Neural progenitor cell (in vitro differentiated cells): Measurements from ENCODE around the gene PIP4K2A. TPM values are rescaled to one million over a fixed set of nuclear protein-coding genes. Genes with fewer than 3 reads are reported as not detected.

ENCODE experiments used
- DNase-seq: peaks from one replicate; pipeline ENCODE4 v3.0.0-alpha.2; 2016; ENCODE audit warnings: low spot score
- H2AFZ ChIP-seq: fragments of 200-600 bp; sonication (generic); replicated peaks from 2 replicates; pipeline ENCODE4 v1.6.1; 2016; ENCODE audit warnings: antibody characterized with exemption
- H3F3A ChIP-seq: fragments of 200-600 bp; sonication (generic); 2 replicates; pipeline ENCODE4 v1.6.1; 2016; ENCODE audit warnings: antibody characterized with exemption, low read depth
- H3K27ac ChIP-seq: fragments of 200-600 bp; sonication (generic); 2 replicates; pipeline ENCODE4 v1.5.1; 2016; ENCODE audit warnings: mild to moderate bottlenecking
- H3K27me3 ChIP-seq: fragments of 200-600 bp; sonication (generic); 2 replicates; pipeline ENCODE4 v1.6.1; 2016; ENCODE audit warnings: mild to moderate bottlenecking, moderate library complexity
- H3K36me3 ChIP-seq: fragments of 200-600 bp; sonication (generic); 2 replicates; pipeline ENCODE4 v1.5.1; 2016
- H3K4me1 ChIP-seq: fragments of 200-600 bp; sonication (generic); 2 replicates; pipeline ENCODE4 v1.6.1; 2016; ENCODE audit warnings: mixed run types
- H3K4me2 ChIP-seq: fragments of 200-600 bp; sonication (generic); 2 replicates; pipeline ENCODE4 v1.6.1; 2016
- H3K4me3 ChIP-seq: fragments of 200-600 bp; sonication (generic); 2 replicates; pipeline ENCODE4 v1.5.1; 2016
- H3K79me2 ChIP-seq: fragments of 200-600 bp; sonication (generic); 2 replicates; pipeline ENCODE4 v1.6.1; 2016; ENCODE audit warnings: low read depth
- H3K9ac ChIP-seq: fragments of 200-600 bp; sonication (generic); 2 replicates; pipeline ENCODE4 v1.6.1; 2016
- H3K9me3 ChIP-seq: fragments of 200-600 bp; sonication (generic); 2 replicates; pipeline ENCODE4 v1.5.1; 2016; ENCODE audit warnings: low read depth
- H4K20me1 ChIP-seq: fragments of 200-600 bp; sonication (generic); 2 replicates; pipeline ENCODE4 v1.6.1; 2016; ENCODE audit warnings: low read depth
- H3K27ac Mint-ChIP-seq: 3 replicates; pipeline ENCODE4 v1.8.0; 2021; ENCODE audit warnings: mixed read lengths
- H3K27me3 Mint-ChIP-seq: 2 replicates; pipeline ENCODE4 v1.8.0; 2022; ENCODE audit warnings: low read depth, mild to moderate bottlenecking, inconsistent platforms, moderate library complexity, mixed read lengths; ENCODE audit not compliant: insufficient read depth
- H3K36me3 Mint-ChIP-seq: 3 replicates; pipeline ENCODE4 v1.8.0; 2021; ENCODE audit warnings: mixed read lengths
- H3K4me1 Mint-ChIP-seq: 3 replicates; pipeline ENCODE4 v1.8.0; 2021; ENCODE audit warnings: mixed read lengths
- H3K4me3 Mint-ChIP-seq: 3 replicates; pipeline ENCODE4 v1.8.0; 2021; ENCODE audit warnings: mild to moderate bottlenecking, moderate library complexity, mixed read lengths
- H3K9me3 Mint-ChIP-seq: 3 replicates; pipeline ENCODE4 v1.8.0; 2020; ENCODE audit warnings: mixed read lengths
- EZH2 ChIP-seq: fragments of 200-600 bp; sonication (generic); IDR thresholded peaks from 2 replicates; pipeline ENCODE4 v1.6.1; 2017; ENCODE audit warnings: antibody characterized with exemption, mild to moderate bottlenecking, moderate library complexity
- EZH2phosphoT487 ChIP-seq: fragments of 200-600 bp; sonication (generic); IDR thresholded peaks from 2 replicates; pipeline ENCODE4 v1.6.1; 2017; ENCODE audit warnings: antibody characterized with exemption
- total RNA-seq: library from RNA; depleted of rRNA; stranded (reverse); fragments of >200 nt; gene quantifications from 2 replicates; pipeline ENCODE4 v1.2.3, GENCODE V29; 2015; ENCODE audit warnings: low replicate concordance
- TF ChIP-seq, protein P1 (sequence below): fragments of 200-600 bp; sonication (generic); IDR thresholded peaks from 2 replicates; pipeline ENCODE4 v1.5.1; 2017; ENCODE audit warnings: antibody characterized with exemption, mild to moderate bottlenecking

Gene PIP4K2A
- total RNA-seq, 1 donor from 2014 or later: 37.6 TPM

DNA sequence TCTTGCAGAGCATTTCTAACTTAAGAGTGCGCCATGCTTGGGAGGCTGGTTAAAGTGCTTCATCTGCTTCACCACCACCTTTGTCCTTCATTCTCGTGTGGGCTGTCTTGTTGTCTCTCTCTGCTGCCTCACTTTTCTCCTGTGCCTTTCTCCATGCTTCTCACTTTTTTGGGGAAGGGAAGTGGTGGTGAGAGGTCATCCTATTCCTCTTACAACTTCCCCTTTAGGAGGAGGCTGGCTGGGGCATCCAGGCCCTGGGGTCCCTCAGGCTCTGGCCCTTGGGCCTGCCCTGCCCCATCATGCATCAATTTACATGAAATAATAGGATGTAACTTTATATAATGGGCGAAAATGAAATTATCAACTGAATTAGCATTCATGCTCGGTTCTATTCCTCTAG lies 39.9 kb upstream of the PIP4K2A start:
- Histone ChIP-seq H3K36me3 (no peaks in the 10 kb centered on the region), H3K27me3 (no peaks in the 10 kb centered on the region), H4K20me1 (no peaks in the 10 kb centered on the region), H3K4me2 (no peak overlapping the region), H3K9me3 (no peaks in the 10 kb centered on the region), H2AFZ (no peak overlapping the region), H3K27ac (no peak overlapping the region), H3K9ac (no peak overlapping the region), H3F3A (no peaks in the 10 kb centered on the region), H3K4me3 (no peak overlapping the region), H3K79me2 (no peaks in the 10 kb centered on the region), H3K4me1 (no peaks in the 10 kb centered on the region)
- no peak for TF ChIP-seq EZH2phosphoT487
- TF ChIP-seq, protein P1, sequence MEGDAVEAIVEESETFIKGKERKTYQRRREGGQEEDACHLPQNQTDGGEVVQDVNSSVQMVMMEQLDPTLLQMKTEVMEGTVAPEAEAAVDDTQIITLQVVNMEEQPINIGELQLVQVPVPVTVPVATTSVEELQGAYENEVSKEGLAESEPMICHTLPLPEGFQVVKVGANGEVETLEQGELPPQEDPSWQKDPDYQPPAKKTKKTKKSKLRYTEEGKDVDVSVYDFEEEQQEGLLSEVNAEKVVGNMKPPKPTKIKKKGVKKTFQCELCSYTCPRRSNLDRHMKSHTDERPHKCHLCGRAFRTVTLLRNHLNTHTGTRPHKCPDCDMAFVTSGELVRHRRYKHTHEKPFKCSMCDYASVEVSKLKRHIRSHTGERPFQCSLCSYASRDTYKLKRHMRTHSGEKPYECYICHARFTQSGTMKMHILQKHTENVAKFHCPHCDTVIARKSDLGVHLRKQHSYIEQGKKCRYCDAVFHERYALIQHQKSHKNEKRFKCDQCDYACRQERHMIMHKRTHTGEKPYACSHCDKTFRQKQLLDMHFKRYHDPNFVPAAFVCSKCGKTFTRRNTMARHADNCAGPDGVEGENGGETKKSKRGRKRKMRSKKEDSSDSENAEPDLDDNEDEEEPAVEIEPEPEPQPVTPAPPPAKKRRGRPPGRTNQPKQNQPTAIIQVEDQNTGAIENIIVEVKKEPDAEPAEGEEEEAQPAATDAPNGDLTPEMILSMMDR: no peak
- H3K4me3 Mint-ChIP-seq: no peak overlapping the region
- H3K36me3 Mint-ChIP-seq: no peaks in the 10 kb centered on the region
- H3K27ac Mint-ChIP-seq: no peak overlapping the region
- no peak for DNase-seq
- no peaks in the 10 kb centered on the region for H3K9me3 Mint-ChIP-seq
- H3K4me1 Mint-ChIP-seq: no peaks in the 10 kb centered on the region
- H3K27me3 Mint-ChIP-seq: peaks cover 2% of the 10 kb centered on the region

DNA sequence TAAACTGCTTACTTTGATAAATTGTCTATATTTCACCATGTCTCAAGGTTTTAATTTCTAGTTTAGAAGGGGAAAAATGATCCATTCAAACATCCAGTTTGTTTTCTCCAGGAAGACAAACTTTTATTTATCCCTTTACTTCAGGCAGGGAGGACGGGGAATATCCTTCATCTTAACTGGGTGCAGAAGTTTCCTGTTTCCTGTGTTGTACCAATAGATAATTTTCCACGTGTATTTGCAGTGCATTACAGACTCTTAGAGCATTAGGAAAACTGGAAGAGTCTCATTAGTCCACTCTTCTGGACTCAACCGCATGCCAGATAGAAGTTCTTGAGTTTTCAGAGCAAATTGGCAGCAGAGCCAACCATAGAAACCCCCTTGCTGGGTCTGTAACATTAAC lies 39.4 kb upstream of the PIP4K2A start:
- no peak overlapping the region for H3K4me3 Mint-ChIP-seq
- no peak overlapping the region for H3K27ac Mint-ChIP-seq
- TF ChIP-seq EZH2: no peak
- no peak for TF ChIP-seq EZH2phosphoT487
- TF ChIP-seq, protein P1: no peak
- H3K79me2 ChIP-seq: no peaks in the 10 kb centered on the region
- no peaks in the 10 kb centered on the region for H3K9me3 Mint-ChIP-seq
- no peak overlapping the region for H3K27ac ChIP-seq
- peaks cover 2% of the 10 kb centered on the region for H3K27me3 Mint-ChIP-seq
- H3K4me1 ChIP-seq: no peaks in the 10 kb centered on the region
- no peak overlapping the region for H3K4me3 ChIP-seq
- H3K9me3 ChIP-seq: no peaks in the 10 kb centered on the region
- no peak overlapping the region for H3K9ac ChIP-seq
- peak overlapping the region; percentile 18 for H2AFZ ChIP-seq
- no peaks in the 10 kb centered on the region for H3K36me3 Mint-ChIP-seq
- H3K27me3 ChIP-seq: no peaks in the 10 kb centered on the region
- H3K36me3 ChIP-seq: no peaks in the 10 kb centered on the region
- H3K4me2 ChIP-seq: no peak overlapping the region
- H4K20me1 ChIP-seq: no peaks in the 10 kb centered on the region
- no peak for DNase-seq
- H3K4me1 Mint-ChIP-seq: no peaks in the 10 kb centered on the region
- no peaks in the 10 kb centered on the region for H3F3A ChIP-seq

DNA sequence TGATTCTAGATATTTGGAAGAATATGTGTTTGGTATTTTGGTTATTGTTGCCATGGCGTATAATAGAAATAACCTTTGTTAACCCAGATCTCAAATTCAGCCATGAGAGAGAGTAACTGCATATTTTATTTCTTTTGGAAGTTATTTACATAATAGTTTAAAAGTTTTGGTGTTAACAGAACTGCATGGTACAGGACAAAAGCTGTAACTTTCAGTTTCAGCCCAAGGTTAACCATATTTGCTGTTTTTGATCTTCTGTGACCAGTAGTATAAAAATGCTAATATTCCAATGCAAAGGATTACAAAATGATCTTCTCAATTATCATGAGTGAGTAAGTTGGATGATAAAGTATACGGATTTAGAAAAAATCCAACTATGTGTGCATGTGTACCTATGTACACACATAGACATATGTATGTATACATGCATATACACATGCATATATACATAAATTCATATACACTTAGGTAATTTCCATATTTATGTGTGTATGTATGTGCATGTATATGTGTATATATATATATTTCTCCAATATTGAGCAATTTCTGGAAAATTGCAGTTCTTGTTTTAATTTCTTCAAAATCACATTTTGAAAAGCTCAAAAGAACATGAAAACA lies 38.0 kb upstream of the PIP4K2A start:
- Mint-ChIP-seq H3K36me3 (no peaks in the 10 kb centered on the region), H3K27ac (no peak overlapping the region), H3K9me3 (no peaks in the 10 kb centered on the region), H3K4me1 (no peaks in the 10 kb centered on the region), H3K27me3 (no peaks in the 10 kb centered on the region), H3K4me3 (no peak overlapping the region)
- H3K9me3 ChIP-seq: no peaks in the 10 kb centered on the region
- no peaks in the 10 kb centered on the region for H3K4me1 ChIP-seq
- TF ChIP-seq, protein P1: no peak
- no peak for TF ChIP-seq EZH2phosphoT487
- TF ChIP-seq EZH2: no peak
- DNase-seq: no peak
- H3K27me3 ChIP-seq: no peaks in the 10 kb centered on the region
- no peak overlapping the region for H3K27ac ChIP-seq
- H3F3A ChIP-seq: no peaks in the 10 kb centered on the region
- H3K79me2 ChIP-seq: no peaks in the 10 kb centered on the region
- H2AFZ ChIP-seq: no peak overlapping the region
- H3K36me3 ChIP-seq: no peaks in the 10 kb centered on the region
- no peak overlapping the region for H3K4me2 ChIP-seq
- no peaks in the 10 kb centered on the region for H4K20me1 ChIP-seq
- no peak overlapping the region for H3K4me3 ChIP-seq
- H3K9ac ChIP-seq: no peak overlapping the region
